IMR-90 (cell line): ENCODE results near the gene FCGR2B. TPM values are rescaled to one million over a fixed set of nuclear protein-coding genes. Genes with fewer than 3 reads are reported as not detected.

Experiments used
- ATAC-seq: fragments of 200-7000 bp; cut with Tn5 transposase; 2 replicates; pipeline ENCODE4 v1.9.1; 2020; ENCODE audit warnings: low read depth, mild to moderate bottlenecking, moderate library complexity
- BruUV-seq: library from RNA; stranded (reverse); fragments of 400-500 nt; replicated peaks from 2 replicates; lab custom pipeline; 2021; lab: Mats Ljungman, UMichigan
- CTCF ChIA-PET: fragments of 300-600 bp; formaldehyde crosslinking; extraction: SDS; loops from one replicate; lab custom pipeline; 2021; ENCODE audit warnings: antibody characterized with exemption; lab: Yijun Ruan, JAX
- POLR2A ChIA-PET: fragments of 300-600 bp; sonication (Branson Sonifier 250); formaldehyde crosslinking; loops from one replicate; lab custom pipeline; 2022; ENCODE audit warnings: antibody characterized with exemption; ENCODE audit not compliant: unreplicated experiment; lab: Charles Lee
- DNase-seq: peaks from one replicate; pipeline ENCODE4 v3.0.0; 2013
- H2AFZ ChIP-seq: replicated peaks from 2 replicates; pipeline ENCODE3; 2013; ENCODE audit warnings: low read length, mild to moderate bottlenecking; ENCODE audit not compliant: poor library complexity
- H2AK5ac ChIP-seq: 2 replicates; pipeline ENCODE4 v1.6.1; 2013; ENCODE audit warnings: low read depth, low read length, inconsistent platforms
- H2AK9ac ChIP-seq: replicated peaks from 2 replicates; pipeline ENCODE3; 2013; ENCODE audit warnings: mild to moderate bottlenecking, low read depth, low read length, moderate library complexity; ENCODE audit not compliant: poor library complexity
- H2BK120ac ChIP-seq: 2 replicates; pipeline ENCODE4 v1.6.1; 2013; ENCODE audit warnings: low read depth, low read length, inconsistent platforms
- H2BK15ac ChIP-seq: 3 replicates; pipeline ENCODE4 v1.6.1; 2013; ENCODE audit warnings: low read depth, low read length, inconsistent platforms
- H2BK20ac ChIP-seq: 2 replicates; pipeline ENCODE4 v1.6.1; 2013; ENCODE audit warnings: low read depth, mild to moderate bottlenecking, inconsistent platforms, low read length, moderate library complexity
- H2BK5ac ChIP-seq: 2 replicates; pipeline ENCODE4 v1.6.1; 2013; ENCODE audit warnings: mild to moderate bottlenecking, low read depth, low read length, inconsistent platforms; ENCODE audit not compliant: poor library complexity, severe bottlenecking
- H3K14ac ChIP-seq: replicated peaks from 2 replicates; pipeline ENCODE4 v1.6.1; 2013; ENCODE audit warnings: low read depth, low read length, inconsistent platforms
- H3K18ac ChIP-seq: 2 replicates; pipeline ENCODE4 v1.6.1; 2013; ENCODE audit warnings: low read depth, low read length, control low read depth
- H3K23ac ChIP-seq: 2 replicates; pipeline ENCODE4 v1.6.1; 2013; ENCODE audit warnings: low read depth, low read length, inconsistent platforms
- H3K27ac ChIP-seq: 2 replicates; pipeline ENCODE4 v1.5.1; 2013; ENCODE audit warnings: mild to moderate bottlenecking, control low read depth, low read length; ENCODE audit not compliant: insufficient read depth
- H3K27me3 ChIP-seq: 2 replicates; pipeline ENCODE4 v1.6.1; 2013; ENCODE audit warnings: low read length; ENCODE audit not compliant: control insufficient read depth, insufficient read depth
- H3K36me3 ChIP-seq: 2 replicates; pipeline ENCODE4 v1.6.1; 2013; ENCODE audit warnings: low read length, mixed read lengths; ENCODE audit not compliant: control insufficient read depth, insufficient read depth
- H3K4ac ChIP-seq: 2 replicates; pipeline ENCODE4 v1.6.1; 2013; ENCODE audit warnings: low read depth, low read length, inconsistent platforms
- H3K4me1 ChIP-seq: 2 replicates; pipeline ENCODE4 v1.6.1; 2013; ENCODE audit warnings: low read length, mixed read lengths; ENCODE audit not compliant: control insufficient read depth, insufficient read depth
- H3K4me2 ChIP-seq: 2 replicates; pipeline ENCODE4 v1.6.1; 2013; ENCODE audit warnings: low read depth, mild to moderate bottlenecking, control low read depth, low read length, moderate library complexity
- H3K4me3 ChIP-seq: 2 replicates; pipeline ENCODE4 v1.5.1; 2013; ENCODE audit warnings: low read depth, mild to moderate bottlenecking, control low read depth, low read length, moderate library complexity; ENCODE audit not compliant: insufficient read depth
- H3K56ac ChIP-seq: 2 replicates; pipeline ENCODE4 v1.6.1; 2013; ENCODE audit warnings: low read length, inconsistent platforms; ENCODE audit not compliant: insufficient read depth; ENCODE audit errors: extremely low read depth
- H3K79me1 ChIP-seq, 2 experiments: 2 replicates each; pipeline ENCODE4 v1.6.1; 2013; ENCODE audit warnings: low read length in 2 of 2, inconsistent platforms in 1 of 2, low read depth in 1 of 2
- H3K9ac ChIP-seq: 2 replicates; pipeline ENCODE4 v1.6.1; 2013; ENCODE audit warnings: low read depth, low read length, control low read depth
- H3K9me1 ChIP-seq: 2 replicates; pipeline ENCODE4 v1.6.1; 2013; ENCODE audit warnings: low read length, inconsistent platforms; ENCODE audit not compliant: insufficient read depth
- H3K9me3 ChIP-seq: 2 replicates; pipeline ENCODE4 v1.6.1; 2013; ENCODE audit warnings: low read length; ENCODE audit not compliant: control insufficient read depth, insufficient read depth
- H4K20me1 ChIP-seq: 2 replicates; pipeline ENCODE4 v1.6.1; 2013; ENCODE audit warnings: low read length, inconsistent platforms; ENCODE audit not compliant: insufficient read depth
- H4K5ac ChIP-seq: 2 replicates; pipeline ENCODE4 v1.6.1; 2013; ENCODE audit warnings: mild to moderate bottlenecking, low read depth, low read length, control low read depth
- H4K8ac ChIP-seq, 2 experiments: 2 replicates each; pipeline ENCODE4 v1.6.1; 2013; ENCODE audit warnings: low read depth in 2 of 2, low read length in 2 of 2, control low read depth in 1 of 2, inconsistent platforms in 1 of 2
- H4K91ac ChIP-seq: 2 replicates; pipeline ENCODE4 v1.6.1; 2013; ENCODE audit warnings: low read depth, low read length, inconsistent platforms; ENCODE audit not compliant: insufficient read depth
- BHLHE40 ChIP-seq: fragments of 150-350 bp; IDR thresholded peaks from 2 replicates; pipeline ENCODE4 v1.6.1; 2016; ENCODE audit warnings: mild to moderate bottlenecking, low read depth, low read length
- CEBPB ChIP-seq: IDR thresholded peaks from 2 replicates; pipeline ENCODE4 v1.6.1; 2012; ENCODE audit warnings: low read depth, low read length, improper control_type of control experiment
- MAZ ChIP-seq: IDR thresholded peaks from 2 replicates; pipeline ENCODE4 v1.6.1; 2012; ENCODE audit warnings: low read depth, mild to moderate bottlenecking, low read length, improper control_type of control experiment, moderate library complexity, borderline replicate concordance
- RAD21 ChIP-seq: IDR thresholded peaks from 2 replicates; pipeline ENCODE4 v1.6.1; 2012; ENCODE audit warnings: low read length, improper control_type of control experiment
- RCOR1 ChIP-seq: IDR thresholded peaks from 2 replicates; pipeline ENCODE4 v1.6.1; 2012; ENCODE audit warnings: mild to moderate bottlenecking, low read length, improper control_type of control experiment; ENCODE audit not compliant: insufficient replicate concordance
- RFX5 ChIP-seq: IDR thresholded peaks from 2 replicates; pipeline ENCODE4 v1.8.0; 2012; ENCODE audit warnings: low read depth, mild to moderate bottlenecking, low read length, moderate library complexity
- WGBS, 2 experiments: methylation state at CpG; one replicate each; pipeline versions ENCODE4 v1.1.5 to v1.1.7; 2013; ENCODE audit warnings: missing lambda C conversion rate in 2 of 2; ENCODE audit not compliant: insufficient read length in 1 of 2; ENCODE audit errors: extremely low coverage in 2 of 2; 5-methylcytosine and 5-hydroxymethylcytosine counted together
- dilution Hi-C: fragments of 300-500 bp; cut with HindIII; formaldehyde crosslinking; loops from one replicate; pipeline ENCODE4 v1.14.3; 2018; ENCODE audit warnings: low sequenced_read_pairs; ENCODE audit not compliant: unreplicated experiment
- in situ Hi-C: fragments of 300-500 bp; cut with MboI; formaldehyde crosslinking; loops from 3 replicates; pipeline ENCODE4 v1.14.3; 2019; ENCODE audit warnings: low sequenced_read_pairs, inconsistent platforms, mixed read lengths
- intact Hi-C: fragments of 100-400 bp; cut with micrococcal nuclease; formaldehyde crosslinking; loops from 2 replicates; pipeline ENCODE4 v1.10.0; 2022
- polyA plus RNA-seq, 3 experiments: library from polyadenylated mRNA; depleted of rRNA; stranded (reverse); fragments of >200 nt; gene quantifications; 2 replicates each; pipeline ENCODE4 v1.2.3, GENCODE V29; 2012; ENCODE audit warnings: low replicate concordance in 1 of 3
- total RNA-seq: library from RNA; depleted of rRNA; stranded (reverse); fragments of >200 nt; gene quantifications from 2 replicates; pipeline ENCODE4 v1.2.3, GENCODE V29; 2012
- TF ChIP-seq, protein P1 (sequence below): fragments of 150-350 bp; IDR thresholded peaks from 2 replicates; pipeline ENCODE4 v1.6.1; 2017; ENCODE audit warnings: mild to moderate bottlenecking, antibody characterized with exemption, low read length, low read depth
- TF ChIP-seq, protein P2 (sequence below): conservative IDR thresholded peaks from 2 replicates; pipeline ENCODE4 v1.5.1; 2012; ENCODE audit warnings: mild to moderate bottlenecking, low read depth, low read length, improper control_type of control experiment

The FCGR2B gene
- total and polyA plus RNA-seq, 2 of the 4 experiments (the other 2 are of a cell fraction) = not detected

DNA sequence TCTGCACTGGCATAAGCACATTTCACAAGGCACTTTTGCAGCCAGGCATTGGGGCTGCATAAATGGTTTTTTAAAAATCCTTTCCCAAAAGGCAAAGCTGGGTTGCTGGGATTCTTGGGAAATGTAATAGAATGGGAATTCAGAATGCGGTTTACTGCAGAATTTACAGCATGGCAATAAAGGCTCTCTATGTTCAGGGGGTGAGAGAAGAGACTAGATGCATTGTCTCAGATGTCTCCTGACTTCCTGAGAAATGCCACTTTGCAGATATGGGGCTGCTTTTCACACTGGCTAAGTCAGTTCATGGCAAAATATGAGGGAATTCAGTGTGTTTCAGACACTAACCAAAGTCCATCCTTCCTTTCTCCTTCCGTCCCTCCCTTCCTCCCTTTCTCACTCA lies 13.5 kb downstream of the FCGR2B start:
- no peaks in the 10 kb centered on the region for H3K4me1 ChIP-seq
- intact Hi-C loops (no loop called here), in situ Hi-C loops (no loop called here), dilution Hi-C loops (no loop called here)
- H4K5ac ChIP-seq = no peak overlapping the region
- no peak overlapping the region for H2AFZ ChIP-seq
- no peak overlapping the region for H3K4ac ChIP-seq
- no peak overlapping the region for H3K23ac ChIP-seq
- H3K27me3 ChIP-seq = peaks cover 5% of the 10 kb centered on the region
- BruUV-seq = no TSS peak
- no peak overlapping the region for H2BK120ac ChIP-seq
- no peaks in the 10 kb centered on the region for H3K9me3 ChIP-seq
- ChIA-PET POLR2A (no interaction called here), CTCF (no interaction called here)
- H3K36me3 ChIP-seq = no peaks in the 10 kb centered on the region
- H3K79me1 ChIP-seq = no peaks in the 10 kb centered on the region
- no peak overlapping the region for H3K18ac ChIP-seq
- H4K91ac ChIP-seq = no peak overlapping the region
- H3K9me1 ChIP-seq = no peaks in the 10 kb centered on the region
- H2BK5ac ChIP-seq = no peak overlapping the region
- H2AK5ac ChIP-seq = no peak overlapping the region
- TF ChIP-seq, protein P1, sequence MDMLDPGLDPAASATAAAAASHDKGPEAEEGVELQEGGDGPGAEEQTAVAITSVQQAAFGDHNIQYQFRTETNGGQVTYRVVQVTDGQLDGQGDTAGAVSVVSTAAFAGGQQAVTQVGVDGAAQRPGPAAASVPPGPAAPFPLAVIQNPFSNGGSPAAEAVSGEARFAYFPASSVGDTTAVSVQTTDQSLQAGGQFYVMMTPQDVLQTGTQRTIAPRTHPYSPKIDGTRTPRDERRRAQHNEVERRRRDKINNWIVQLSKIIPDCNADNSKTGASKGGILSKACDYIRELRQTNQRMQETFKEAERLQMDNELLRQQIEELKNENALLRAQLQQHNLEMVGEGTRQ = no peak
- TF ChIP-seq CEBPB (no peak), MAZ (no peak), RFX5 (no peak), BHLHE40 (no peak), RAD21 (no peak), RCOR1 (no peak)
- TF ChIP-seq, protein P2, sequence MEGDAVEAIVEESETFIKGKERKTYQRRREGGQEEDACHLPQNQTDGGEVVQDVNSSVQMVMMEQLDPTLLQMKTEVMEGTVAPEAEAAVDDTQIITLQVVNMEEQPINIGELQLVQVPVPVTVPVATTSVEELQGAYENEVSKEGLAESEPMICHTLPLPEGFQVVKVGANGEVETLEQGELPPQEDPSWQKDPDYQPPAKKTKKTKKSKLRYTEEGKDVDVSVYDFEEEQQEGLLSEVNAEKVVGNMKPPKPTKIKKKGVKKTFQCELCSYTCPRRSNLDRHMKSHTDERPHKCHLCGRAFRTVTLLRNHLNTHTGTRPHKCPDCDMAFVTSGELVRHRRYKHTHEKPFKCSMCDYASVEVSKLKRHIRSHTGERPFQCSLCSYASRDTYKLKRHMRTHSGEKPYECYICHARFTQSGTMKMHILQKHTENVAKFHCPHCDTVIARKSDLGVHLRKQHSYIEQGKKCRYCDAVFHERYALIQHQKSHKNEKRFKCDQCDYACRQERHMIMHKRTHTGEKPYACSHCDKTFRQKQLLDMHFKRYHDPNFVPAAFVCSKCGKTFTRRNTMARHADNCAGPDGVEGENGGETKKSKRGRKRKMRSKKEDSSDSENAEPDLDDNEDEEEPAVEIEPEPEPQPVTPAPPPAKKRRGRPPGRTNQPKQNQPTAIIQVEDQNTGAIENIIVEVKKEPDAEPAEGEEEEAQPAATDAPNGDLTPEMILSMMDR = no peak
- no peak for DNase-seq
- no peak overlapping the region for H3K9ac ChIP-seq
- no peak overlapping the region for H2BK15ac ChIP-seq
- H3K27ac ChIP-seq = no peak overlapping the region
- H4K20me1 ChIP-seq = no peaks in the 10 kb centered on the region
- 60% methylated on average over 1 of the region's 2 CpGs; no CpG with 5 or more reads in 1 of the 2 experiments for WGBS, 2 experiments
- H4K8ac ChIP-seq = no peak overlapping the region
- no peak overlapping the region for H3K14ac ChIP-seq
- H2BK20ac ChIP-seq = no peak overlapping the region
- no peak for ATAC-seq
- no peak overlapping the region for H3K4me3 ChIP-seq
- H3K56ac ChIP-seq = no peak overlapping the region
- no peak overlapping the region for H3K4me2 ChIP-seq
- H2AK9ac ChIP-seq = no peak overlapping the region
